ENCODE data around the gene IGFL2.
"Not testable (repeated sequence)": the region's sequence is repeated elsewhere in the genome, so short reads cannot be mapped to it uniquely, and the experiment has no call there.

The IGFL2 gene

DNA sequence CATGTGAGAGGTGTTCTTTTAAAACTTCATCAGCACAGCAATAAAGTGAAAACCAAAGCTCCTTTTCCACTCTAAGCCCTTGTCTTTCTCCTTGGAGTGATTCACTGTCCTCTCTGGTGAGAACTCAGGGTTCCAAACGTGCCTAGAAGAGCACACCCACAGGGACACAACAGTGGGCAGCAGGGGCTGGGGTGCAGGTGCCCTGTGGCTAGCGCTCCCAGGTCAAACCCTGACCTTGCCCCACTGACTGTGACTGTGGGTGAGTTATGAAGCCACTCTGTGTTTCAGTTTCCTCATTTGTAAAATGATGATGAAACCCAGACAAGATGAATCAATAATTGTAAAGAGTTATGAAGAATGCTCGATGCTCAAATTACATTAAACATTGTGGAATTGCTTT, 43.9 kb downstream of the IGFL2 start:
- no peak for DNase-seq

DNA sequence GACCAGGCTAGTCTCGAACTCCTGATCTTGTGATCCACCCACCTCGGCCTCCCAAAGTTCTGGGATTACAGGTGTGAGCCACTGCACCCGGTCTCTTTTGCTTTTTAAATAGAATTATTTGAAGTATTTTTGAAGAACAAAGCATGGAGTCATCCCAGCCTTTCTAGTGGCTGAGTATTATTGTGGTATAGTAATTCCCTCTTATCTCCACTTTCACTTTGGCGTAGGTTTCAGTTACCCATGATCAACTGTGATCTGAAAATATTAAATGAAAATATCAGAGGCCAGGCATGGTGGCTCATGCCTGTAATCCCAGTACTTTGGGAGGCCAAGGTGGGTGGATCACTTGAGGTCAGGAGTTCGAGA, 44.6 kb downstream of the IGFL2 start:
- DNase-seq: not testable (repeated sequence)

DNA sequence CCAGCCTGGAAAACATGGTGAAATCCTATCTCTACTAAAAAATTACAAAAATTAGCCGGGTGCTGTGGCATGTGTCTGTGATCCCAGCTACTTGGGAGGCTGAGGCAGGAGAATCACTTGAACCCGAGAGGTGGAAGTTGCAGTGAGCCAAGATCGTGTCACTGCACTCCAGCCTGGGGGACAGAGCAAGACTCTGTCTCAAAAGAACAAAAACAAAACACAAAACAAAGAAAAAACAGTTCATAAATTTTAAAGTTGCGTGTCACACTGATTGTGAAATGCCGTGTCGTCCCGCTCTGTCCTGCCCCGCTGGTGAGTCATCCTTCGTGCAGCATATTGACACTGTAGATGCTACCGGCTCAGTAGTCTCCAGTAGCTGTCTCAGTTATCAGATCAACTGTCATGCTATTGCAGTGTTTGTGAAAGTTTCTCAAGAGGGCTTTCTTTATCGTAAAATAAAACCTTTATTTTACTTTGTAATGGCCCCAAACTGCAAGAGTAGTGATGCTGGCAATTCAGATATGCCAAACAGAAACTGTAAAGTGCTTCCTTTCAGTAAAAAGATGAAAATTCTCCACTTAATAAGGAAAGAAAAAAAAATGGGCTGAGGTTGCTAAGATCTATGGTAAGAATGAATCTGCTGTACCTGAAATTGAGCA, 45.1 kb downstream of the IGFL2 start:
- no peak for DNase-seq

DNA sequence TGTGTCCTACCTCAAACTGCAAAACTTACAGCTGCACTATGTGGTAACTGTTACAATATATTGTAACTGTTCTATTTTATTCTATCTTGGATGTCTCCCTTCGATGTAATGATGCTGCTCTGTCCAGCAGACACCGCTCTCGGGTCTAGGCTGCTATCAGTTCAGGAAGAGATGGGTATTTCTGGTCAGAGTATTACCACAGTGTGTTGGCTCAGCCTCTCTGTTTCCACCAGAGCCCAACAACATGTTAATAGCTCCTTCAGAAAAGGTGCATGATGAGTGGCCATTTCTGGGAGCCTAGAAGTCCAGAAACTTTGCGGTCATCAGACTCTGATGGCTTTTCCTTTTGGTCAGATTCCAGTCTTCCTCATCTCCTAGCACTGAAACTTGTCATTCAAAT, 45.6 kb downstream of the IGFL2 start:
- no peak for DNase-seq

DNA sequence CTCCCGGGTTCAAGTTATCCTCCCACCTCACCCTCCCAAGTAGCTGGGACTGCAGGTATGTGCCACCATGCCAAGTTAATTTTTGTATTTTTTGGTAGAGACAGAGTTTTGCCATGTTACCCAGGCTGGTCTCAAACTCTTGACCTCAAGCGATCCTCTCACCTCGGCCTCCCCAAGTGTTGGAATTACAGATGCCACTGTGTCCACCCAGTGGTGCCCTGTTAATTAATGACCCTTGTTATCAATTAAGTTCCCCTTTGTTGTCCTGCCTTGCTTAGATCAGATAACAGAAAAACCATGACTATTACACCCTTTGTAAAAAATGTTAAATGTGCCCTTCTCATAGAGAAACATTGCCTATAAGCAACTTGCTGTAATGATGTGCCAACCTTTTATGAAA, 47.1 kb downstream of the IGFL2 start:
- no peak for DNase-seq

DNA sequence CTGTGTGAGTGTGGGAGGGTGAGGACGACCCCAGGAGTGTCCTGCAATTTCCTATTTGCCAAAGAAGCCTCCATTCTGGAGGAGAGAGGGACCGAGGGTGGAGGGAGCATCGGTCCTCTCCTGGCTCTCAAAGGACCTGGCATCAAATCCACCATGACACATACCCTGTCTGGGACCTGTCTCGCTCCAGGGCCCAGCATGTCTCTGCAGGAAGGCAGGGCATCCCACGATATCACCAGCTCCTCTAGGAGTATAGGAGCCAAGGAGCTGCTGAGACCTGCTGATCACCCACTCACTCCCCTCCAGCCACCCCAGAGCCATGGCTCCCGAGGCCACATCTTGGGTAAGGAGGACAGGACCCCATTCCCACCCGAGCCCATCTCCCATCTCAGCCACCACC, 47.9 kb downstream of the IGFL2 start:
- not testable (repeated sequence) for DNase-seq

DNA sequence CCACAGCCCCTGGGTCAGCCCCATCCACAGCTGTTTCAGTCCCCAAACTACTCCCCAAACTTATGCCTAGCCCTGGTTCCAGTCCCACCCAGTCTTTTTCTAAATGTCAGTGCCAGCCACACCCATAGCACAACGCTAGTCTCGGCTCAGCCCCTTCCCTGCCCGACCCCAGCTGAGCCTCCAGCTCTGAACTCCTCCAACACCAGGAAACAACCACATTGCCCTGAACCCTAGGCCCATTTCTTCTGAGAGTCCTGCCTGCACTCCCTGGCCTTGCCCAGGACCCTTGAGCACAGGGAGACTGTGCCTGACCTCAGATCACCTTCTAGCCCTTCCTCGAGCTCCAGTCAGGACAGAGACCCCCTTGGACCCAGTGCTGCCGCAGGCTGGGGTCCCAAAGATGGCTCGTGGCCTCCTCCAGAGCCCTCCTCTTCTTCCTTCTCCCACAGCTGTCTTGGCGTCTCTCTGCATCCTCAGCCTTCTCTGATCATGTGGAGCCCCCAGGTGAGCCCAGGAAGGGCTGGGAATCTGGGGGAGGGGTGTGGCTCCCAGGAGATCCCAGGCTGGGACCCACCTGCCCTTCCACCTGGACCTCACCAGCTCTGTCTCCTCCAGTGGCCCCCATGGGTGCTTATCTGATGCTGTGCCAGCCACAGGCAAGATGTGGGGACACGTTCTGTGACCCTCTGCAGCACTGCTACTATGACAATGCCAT, 48.5 kb downstream of the IGFL2 start:
- DNase-seq: no peak

DNA sequence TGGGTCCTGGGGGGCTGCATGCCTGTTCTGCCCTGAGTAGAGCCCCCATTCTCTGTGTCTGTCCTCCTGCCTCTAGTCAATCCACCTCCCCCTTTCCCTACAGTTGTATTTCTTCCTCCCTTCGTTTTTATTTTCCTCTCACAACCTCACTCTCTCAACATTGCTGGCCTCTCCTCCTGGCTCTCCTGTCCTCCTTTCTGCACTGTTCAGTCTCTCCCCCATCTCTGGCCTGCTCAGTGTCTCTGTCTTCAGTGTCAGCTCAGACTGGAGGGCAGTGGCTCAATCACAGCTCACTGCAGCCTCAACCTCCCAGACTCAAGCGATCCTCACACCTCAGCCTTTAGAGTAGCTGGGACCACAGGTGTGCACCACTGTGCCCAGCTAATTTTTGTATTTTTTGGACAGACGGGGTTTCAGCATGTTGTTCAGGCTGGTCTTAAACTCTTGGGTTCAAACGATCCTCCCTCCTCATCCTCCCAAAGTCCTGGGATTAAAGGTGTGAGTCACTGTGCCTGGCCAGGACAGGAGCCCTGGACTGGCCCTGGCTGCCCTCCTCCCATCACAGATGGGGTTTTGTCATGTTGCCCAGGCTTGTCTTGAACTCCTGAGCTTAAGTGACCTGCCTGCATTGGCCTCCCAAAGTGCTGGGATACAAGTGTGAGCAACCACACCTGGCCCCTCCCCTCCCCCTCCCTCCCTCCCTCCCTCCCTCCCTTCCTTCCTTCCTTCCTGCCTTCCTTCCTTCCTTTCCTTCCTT, 49.5 kb downstream of the IGFL2 start:
- no peak for DNase-seq

DNA sequence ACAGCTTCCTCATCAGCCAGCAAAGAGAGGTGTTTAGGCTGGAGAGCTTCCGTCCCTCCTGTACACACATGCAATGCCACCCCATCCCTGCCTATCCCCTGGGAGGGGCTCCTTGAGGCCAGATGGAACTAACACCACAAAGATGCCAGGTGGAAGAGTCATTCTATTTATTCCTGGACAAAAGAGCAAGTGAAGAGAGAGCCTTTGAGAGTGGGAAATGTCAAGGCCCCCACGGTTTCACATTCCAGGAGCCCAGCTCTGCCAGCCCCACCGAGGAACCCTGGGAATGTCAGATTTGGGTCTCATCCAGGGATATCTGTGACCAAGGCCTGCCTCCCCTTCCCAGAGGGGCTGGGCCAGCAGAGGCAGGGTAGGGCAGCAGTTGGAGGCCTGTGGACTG, 50.7 kb downstream of the IGFL2 start:
- no peak for DNase-seq

DNA sequence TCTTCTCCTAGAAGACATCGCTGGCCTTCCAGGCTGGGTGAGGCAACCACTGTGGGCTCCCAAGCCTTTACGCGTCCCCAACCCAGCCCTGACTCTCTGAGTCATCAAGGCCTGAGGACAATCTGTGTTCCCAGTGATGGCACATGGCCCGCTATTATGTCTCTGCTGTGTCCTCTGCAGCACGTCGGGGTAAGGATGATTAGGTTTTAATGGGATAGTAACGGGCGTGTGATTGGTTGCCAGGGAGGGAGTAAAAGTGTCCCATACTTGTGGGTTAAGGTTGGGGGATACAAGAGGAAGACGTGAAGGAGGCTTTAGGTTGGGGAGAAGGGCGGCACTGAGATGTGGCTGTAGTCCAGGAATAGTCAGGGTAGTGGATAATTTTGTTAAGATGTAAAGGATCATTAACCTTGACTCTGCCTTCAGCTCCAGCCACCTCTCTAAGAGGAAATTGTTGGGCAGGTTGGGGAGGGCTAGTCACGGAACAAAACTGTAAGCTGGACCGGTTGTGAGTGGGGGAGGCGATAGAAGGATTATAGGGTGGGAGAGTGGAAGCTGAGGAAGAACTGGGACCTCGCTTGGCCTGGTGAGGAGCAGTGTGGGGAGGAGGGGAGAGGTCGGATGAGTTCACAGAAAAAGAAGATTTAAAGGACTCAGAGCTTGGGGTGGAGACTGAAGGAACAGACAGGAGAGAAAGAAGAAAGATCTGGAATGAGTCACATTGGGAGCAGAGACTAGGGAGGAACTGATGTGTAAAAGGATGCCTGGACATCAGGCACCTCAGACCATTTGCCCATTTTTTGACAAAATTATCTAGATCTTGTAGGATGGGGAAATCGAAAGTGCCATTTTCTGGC, 53.6 kb downstream of the IGFL2 start:
- no peak for DNase-seq

DNA sequence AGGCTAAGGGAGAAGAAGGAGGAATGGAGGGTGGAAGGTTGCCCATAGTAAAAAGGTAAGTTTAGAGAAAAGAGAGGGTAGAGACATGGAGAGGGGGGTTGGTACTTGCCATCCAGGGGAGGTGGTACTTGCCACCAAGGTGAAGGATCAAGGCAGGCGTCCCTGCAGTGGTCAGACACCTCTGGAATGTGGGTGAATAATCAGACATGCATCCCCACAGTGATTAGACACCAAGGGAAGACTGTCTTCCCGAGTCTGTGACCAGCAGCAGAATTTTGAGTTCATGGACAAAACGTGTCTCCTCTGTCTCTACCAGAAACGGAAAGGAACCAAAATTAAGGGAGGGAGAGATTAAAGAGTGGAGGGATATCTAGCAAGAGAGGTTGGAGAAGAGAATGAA, 54.4 kb downstream of the IGFL2 start:
- DNase-seq: no peak

DNA sequence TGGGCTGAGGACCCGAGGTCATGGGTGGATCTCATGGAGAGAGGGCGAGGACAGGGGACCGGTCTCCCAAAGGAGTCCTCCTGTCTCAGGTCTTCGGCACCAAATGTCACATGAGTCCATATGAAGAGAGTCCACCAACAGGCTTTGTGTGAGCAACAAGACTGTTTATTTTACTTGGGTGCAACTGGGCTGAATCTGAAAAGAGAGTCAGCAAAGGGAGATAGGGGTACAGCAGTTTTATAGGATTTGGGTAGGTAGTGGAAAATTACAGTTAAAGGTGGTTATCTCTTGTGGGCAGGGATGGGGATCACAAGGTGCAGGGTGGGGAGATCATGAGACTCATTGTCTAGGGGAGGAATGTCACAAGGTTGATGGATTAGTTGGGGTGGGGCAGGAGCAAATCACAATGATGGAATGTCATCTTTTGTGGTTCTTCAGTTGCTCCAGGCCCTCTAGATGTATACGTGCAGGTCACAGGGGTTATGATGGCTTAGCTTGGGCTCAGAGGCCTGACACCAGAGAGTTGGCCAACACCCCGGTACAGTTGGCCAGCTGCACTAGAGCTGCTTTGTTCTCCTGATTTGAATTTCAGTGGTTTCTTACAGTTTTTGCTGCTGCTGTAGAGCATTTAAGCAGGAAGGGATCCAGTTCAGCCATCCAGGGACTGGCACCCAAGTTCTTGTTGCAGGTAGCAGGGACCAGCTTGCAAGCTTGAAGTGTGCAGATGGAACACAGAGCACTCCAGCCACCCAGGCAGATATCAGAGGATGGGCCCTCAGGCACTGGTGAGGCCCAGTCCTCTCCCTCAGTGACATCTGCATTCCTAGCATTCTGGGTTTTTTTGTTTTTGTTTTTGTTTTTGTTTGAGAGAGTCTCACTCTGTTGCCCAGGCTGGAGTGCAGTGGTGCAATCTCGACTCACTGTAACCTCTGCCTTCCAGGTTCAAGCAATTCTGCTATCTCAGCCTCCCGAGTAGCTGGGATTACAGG, 55.1 kb downstream of the IGFL2 start:
- DNase-seq: no peak

DNA sequence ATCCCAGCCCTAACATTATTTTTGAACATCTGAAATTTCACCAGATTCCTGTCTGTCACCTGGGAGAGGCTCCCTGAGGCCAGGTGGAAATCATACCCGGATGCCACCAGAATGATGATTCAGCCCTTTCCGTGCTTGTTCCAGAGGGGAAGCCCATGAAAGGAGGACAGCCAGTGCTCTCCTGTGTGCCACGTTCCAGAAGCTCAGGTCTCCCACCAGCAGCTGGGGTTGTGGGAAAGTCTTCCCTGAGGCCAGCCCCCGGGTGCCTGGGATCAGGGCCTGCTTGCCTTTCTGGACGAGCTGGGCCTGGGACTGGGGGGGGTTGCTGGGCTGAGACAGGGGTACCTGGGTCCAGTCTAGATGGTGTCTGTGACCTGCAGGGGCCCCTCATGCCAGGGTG, 56.0 kb downstream of the IGFL2 start:
- DNase-seq: no peak

DNA sequence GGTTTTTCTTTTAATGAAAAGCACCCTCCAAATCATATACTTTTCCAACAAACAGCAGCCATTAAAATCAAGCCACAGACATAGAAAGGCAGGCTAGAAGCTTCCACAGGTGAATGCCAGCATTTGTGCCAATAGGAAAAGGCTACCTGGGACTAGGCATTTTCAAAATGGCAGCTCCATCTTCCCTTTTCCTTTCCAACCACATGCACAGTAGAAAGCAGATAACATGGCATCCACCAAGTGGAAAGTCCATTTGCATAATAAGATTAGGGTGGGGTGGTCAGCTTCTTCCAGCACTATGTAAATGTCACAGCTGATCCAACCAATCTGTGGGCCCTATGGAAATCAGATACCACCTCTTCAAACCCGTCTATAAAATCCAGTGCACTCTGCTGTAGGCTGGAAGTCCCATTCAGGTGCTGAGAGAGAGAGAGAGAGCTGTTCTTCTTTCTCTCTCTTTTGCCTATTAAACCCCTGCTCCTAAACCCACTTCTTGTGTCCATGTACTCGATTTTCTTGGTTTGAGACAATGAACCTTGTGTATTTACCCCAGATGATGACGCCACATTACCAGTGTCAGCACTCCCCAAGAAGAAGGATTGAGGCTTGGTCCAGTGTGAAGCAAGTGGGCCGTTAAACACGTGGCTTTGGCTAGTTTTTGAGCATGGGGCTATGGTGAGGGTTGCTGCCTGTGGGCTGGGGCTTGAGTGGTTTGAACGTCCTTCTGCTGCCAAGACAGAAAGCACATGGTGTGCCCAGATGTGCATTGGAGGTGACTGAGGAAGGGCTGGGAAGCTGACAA, 57.3 kb downstream of the IGFL2 start:
- DNase-seq: no peak

DNA sequence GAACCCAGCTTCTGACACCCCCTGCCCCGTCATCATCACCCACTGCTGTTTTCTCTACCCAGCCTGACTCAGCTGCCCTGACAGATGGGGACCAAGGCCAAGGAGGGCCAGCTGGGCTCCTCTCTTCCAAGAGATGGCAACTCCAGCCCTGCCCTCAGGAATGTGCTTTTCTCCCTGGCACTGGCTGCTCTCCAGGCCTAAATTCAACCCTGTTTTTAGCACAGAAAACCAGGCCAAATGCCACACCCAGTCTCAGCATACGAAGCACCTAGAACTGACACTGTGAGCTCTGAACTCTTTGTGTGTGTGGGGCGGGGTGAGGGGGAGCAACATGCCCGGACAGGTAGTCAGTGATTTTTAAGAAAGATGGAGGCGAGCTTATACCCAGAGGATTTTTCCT, 58.1 kb downstream of the IGFL2 start:
- DNase-seq: no peak

DNA sequence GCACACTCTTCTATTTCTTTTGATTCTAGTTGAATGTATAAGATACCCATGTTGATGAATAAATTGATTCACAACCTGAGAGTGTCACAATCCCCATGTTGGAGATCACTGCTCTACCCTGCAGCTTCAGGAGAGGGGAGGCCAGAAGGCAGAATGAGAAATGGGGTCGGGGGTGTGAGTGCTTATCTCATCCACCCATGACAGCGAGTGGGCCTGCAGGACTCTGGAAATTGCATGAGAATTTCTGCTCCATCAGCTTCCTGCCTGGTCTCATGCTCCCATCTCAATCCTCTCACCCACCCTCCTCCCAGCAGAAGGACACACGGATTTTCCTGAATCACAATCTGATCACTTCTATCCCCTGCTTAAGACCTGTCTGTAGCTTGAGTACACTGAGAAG, 58.6 kb downstream of the IGFL2 start:
- DNase-seq: no peak

DNA sequence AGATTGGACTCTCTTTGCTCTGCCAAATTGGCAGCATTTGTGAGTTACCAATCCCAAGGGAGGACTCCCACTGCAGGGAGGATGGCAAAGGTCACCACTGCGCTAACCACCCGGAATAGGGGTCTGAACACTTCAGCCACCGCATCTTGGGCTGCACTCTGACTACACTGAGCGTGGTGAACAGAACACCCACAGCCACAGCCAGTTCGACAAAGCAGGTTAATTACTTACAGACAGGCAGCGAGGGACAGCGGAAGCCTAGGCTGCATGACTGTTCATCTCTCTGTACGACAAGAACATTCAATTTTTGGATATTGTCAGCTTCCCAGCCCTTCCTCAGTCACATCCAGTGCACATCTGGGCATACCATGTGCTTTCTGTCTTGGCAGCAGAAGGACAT, 59.8 kb downstream of the IGFL2 start:
- not testable (repeated sequence) for DNase-seq

DNA sequence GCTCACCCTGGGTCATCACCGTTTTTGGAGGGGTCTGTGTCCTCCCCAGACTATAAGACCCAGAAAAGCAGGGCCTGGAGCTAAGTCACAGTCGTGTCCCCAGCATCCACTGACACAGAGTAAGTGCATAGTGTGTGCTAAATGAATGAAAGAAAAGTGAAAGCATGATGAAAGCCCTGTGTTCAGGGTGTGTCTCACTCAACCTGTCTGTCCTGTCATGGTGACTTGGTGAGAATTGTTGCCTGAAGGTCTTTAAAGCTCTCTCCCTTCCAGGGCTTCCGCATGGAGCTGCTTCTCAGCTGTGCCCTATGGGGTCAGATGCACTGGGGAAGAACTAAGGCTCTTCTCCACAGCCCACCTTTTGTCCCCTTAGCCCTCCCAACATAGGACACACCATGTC, 61.0 kb downstream of the IGFL2 start:
- DNase-seq: no peak

DNA sequence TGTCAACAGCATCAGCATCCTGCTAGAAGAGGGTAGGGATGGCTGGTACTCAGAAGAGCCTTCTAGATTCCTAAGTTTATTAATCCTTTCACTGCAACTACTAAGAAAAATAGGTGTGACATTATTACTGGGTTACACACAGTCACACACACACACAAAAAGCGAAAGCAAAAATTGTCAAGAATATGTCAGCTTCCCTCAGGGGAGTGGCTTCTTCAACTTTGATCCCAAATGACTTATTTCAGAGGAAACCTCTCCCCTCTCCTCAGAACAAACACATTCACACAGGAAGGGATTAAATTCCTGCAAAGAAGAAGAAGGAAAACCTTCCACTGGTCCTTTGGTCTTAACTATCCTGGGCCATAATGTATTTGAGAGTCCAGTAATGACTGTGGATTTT, 61.4 kb downstream of the IGFL2 start:
- no peak for DNase-seq

DNA sequence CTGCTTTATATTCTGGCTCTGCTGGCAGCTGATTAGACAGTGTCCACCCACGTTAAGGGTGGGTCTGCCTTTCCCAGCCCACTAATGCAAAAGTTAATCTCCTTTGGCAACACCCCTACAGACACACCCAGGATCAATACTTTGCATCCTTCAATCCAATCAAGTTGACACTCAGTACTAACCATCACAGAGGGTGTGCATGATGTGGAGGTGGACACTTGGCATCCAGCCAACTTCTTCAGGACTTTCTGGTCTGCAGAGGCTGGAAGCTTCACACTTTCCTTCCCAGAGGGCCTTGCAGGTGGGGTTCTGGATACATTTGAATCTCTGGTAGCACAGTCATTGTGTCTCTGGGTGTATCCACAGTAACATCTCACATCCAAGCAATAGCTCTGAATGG, 62.6 kb downstream of the IGFL2 start:
- DNase-seq: no peak

Measured in stimulated activated CD4-positive, alpha-beta T cell treated with anti-CD3 and anti-CD28 coated beads, Interleukin-4, amount 100 ng/mL, for 24 hours (primary cell).